Measurements from ENCODE around the gene NFASC. TPM values are rescaled to one million over a fixed set of nuclear protein-coding genes. Genes with fewer than 3 reads are reported as not detected.

The NFASC gene
- total RNA-seq, 1 experiment from 2014 or later = 1.6 TPM

DNA sequence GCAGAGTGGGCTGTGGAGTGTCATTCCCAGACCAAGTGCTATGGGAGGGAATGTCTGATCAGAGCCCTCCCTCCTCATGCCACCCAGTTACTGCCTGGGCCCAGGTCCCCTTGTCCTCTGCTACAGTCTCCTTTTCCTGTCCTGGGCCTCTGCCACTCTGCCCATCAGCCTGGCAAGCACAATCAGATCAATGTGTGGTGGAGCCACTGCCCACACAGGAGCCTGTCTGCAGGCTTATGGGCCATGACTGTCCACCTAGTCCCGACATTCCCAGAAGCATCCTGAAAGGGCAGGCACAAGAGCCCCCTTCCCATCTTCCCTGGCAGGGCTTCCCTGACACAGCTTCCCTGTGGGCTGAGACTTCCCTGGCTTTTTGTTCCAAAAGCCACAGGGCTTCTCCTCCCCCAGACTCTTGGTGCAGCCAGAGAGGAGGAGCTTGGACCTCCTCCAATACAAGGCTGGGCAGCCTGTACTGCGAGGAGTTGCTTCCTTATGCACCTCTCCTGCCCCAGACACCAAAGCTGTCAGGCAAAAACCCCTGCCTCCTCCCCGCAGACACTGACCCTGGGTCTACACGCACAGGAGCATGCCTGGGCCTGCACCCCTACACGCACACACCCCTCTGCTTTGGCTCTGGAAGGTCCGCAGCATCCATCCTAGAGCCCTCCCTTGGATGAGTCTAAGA is 143.2 kb downstream of the NFASC start:
- ATAC-seq (no peak; the same call in 1 of the 2 replicates), DNase-seq (peak; percentile 41)
- Histone ChIP-seq H3F3A (ENCODE audit: low read length, unreplicated experiment) (no peaks in the 10 kb centered on the region), H3K27me3 (ENCODE audit: low read length) (peaks cover 91% of the 10 kb centered on the region), H2AFZ (ENCODE audit: low read length) (no peak overlapping the region), H3K4me3 (ENCODE audit: low read length) (no peak overlapping the region), H3K27ac (ENCODE audit: low read length) (no peak overlapping the region), H4K20me1 (ENCODE audit: low read length) (no peaks in the 10 kb centered on the region), H3K4me1 (ENCODE audit: insufficient read depth, low read length) (no peaks in the 10 kb centered on the region), H3K9ac (ENCODE audit: low read length) (no peak overlapping the region), H3K4me2 (ENCODE audit: low read length) (no peak overlapping the region), H3K79me2 (ENCODE audit: low read length) (no peaks in the 10 kb centered on the region), H3K9me2 (replicated peaks; ENCODE audit: low read length) (no peaks in the 10 kb centered on the region), H3K36me3 (ENCODE audit: low read depth, low read length) (no peaks in the 10 kb centered on the region), H3K9me3 (ENCODE audit: low read length) (no peaks in the 10 kb centered on the region)
- intact Hi-C loops (cut with micrococcal nuclease) = no loop called here
- BruUV-seq (replicated peaks) = no TSS peak
- TF ChIP-seq, protein P1, sequence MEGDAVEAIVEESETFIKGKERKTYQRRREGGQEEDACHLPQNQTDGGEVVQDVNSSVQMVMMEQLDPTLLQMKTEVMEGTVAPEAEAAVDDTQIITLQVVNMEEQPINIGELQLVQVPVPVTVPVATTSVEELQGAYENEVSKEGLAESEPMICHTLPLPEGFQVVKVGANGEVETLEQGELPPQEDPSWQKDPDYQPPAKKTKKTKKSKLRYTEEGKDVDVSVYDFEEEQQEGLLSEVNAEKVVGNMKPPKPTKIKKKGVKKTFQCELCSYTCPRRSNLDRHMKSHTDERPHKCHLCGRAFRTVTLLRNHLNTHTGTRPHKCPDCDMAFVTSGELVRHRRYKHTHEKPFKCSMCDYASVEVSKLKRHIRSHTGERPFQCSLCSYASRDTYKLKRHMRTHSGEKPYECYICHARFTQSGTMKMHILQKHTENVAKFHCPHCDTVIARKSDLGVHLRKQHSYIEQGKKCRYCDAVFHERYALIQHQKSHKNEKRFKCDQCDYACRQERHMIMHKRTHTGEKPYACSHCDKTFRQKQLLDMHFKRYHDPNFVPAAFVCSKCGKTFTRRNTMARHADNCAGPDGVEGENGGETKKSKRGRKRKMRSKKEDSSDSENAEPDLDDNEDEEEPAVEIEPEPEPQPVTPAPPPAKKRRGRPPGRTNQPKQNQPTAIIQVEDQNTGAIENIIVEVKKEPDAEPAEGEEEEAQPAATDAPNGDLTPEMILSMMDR (conservative IDR thresholded peaks at IDR 0.05; ENCODE audit: low read depth, low read length) = no peak
- TF ChIP-seq EZH2phosphoT487 (IDR thresholded peaks at IDR 0.05; ENCODE audit: borderline replicate concordance, low read length) (no peak), EZH2 (IDR thresholded peaks at IDR 0.05; ENCODE audit: low read length, unreplicated experiment) (no peak)
- POLR2A ChIA-PET (ENCODE audit: unreplicated experiment) = no interaction called here
- CTCF ChIA-PET = interaction anchor here (0.6 to 1.3 kb wide), 3 partner anchors 24 to 48 kb away, joined by 3 to 4 read pairs (median 3); no protein-coding TSS in a partner anchor

DNA sequence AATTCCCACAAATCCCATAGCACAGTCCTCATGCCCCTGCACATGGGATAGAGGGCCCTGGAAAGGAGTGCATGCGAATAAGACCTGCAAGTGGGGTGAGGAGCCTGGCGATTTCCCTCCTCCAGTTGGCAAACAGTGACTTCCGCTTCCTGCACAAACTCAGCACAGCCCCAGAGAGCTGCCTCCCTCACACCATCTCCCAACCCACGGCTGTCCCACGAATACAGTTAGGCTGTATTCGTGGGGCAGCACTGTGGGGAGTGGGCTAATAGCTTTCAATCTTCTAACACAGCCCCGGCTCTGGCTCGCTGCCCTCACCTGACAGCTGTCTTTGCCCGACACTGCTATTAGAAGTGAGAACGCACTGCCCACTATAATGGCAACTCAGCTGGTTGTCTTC is 144.1 kb downstream of the NFASC start:
- no peak overlapping the region for H3K4me3 ChIP-seq (ENCODE audit: low read length)
- BruUV-seq (replicated peaks) = no TSS peak
- H3K4me2 ChIP-seq (ENCODE audit: low read length) = no peak overlapping the region
- no peaks in the 10 kb centered on the region for H4K20me1 ChIP-seq (ENCODE audit: low read length)
- no peaks in the 10 kb centered on the region for H3K36me3 ChIP-seq (ENCODE audit: low read depth, low read length)
- H3K27me3 ChIP-seq (ENCODE audit: low read length) = peaks cover 91% of the 10 kb centered on the region
- H3F3A ChIP-seq (ENCODE audit: low read length, unreplicated experiment) = no peaks in the 10 kb centered on the region
- H2AFZ ChIP-seq (ENCODE audit: low read length) = no peak overlapping the region
- TF ChIP-seq, protein P1 (conservative IDR thresholded peaks at IDR 0.05; ENCODE audit: low read depth, low read length) = no peak
- TF ChIP-seq EZH2 (IDR thresholded peaks at IDR 0.05; ENCODE audit: low read length, unreplicated experiment) (no peak), EZH2phosphoT487 (IDR thresholded peaks at IDR 0.05; ENCODE audit: borderline replicate concordance, low read length) (no peak)
- no peak overlapping the region for H3K27ac ChIP-seq (ENCODE audit: low read length)
- no peaks in the 10 kb centered on the region for H3K9me2 ChIP-seq (replicated peaks; ENCODE audit: low read length)
- CTCF ChIA-PET = interaction anchor here (0.6 to 1.0 kb wide), 2 partner anchors 25 to 47 kb away, joined by 3 to 4 read pairs; no protein-coding TSS in a partner anchor
- ATAC-seq = no peak
- H3K9me3 ChIP-seq (ENCODE audit: low read length) = no peaks in the 10 kb centered on the region
- H3K79me2 ChIP-seq (ENCODE audit: low read length) = no peaks in the 10 kb centered on the region
- no peak overlapping the region for H3K9ac ChIP-seq (ENCODE audit: low read length)
- intact Hi-C loops (cut with micrococcal nuclease) = no loop called here
- no peaks in the 10 kb centered on the region for H3K4me1 ChIP-seq (ENCODE audit: insufficient read depth, low read length)
- DNase-seq = no peak
- POLR2A ChIA-PET (ENCODE audit: unreplicated experiment) = no interaction called here

DNA sequence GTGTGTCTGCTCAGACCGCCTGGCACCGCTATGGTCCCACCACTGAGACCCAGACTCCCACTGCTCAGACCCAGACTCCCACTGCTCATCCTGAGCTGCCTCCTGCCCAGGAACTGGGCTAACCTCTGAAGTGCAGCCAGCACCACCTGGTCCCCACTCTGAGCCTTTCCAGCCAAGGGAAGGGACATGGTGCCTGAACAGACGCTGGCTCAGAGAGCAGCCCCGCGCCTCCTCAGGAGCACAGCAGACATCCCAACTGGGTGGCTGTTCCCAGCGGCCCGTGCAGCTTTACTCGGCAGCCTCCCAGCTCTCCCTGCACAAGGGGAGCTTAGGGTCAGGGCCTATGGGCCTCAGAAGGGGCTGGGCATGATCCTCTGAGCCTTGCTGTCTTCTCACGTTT is 144.6 kb downstream of the NFASC start:
- Histone ChIP-seq H3K27me3 (ENCODE audit: low read length) (peaks cover 91% of the 10 kb centered on the region), H3F3A (ENCODE audit: low read length, unreplicated experiment) (no peaks in the 10 kb centered on the region), H3K9me2 (replicated peaks; ENCODE audit: low read length) (no peaks in the 10 kb centered on the region), H3K36me3 (ENCODE audit: low read depth, low read length) (no peaks in the 10 kb centered on the region), H3K4me3 (ENCODE audit: low read length) (no peak overlapping the region), H3K9ac (ENCODE audit: low read length) (no peak overlapping the region), H4K20me1 (ENCODE audit: low read length) (no peaks in the 10 kb centered on the region), H2AFZ (ENCODE audit: low read length) (no peak overlapping the region), H3K9me3 (ENCODE audit: low read length) (no peaks in the 10 kb centered on the region), H3K4me2 (ENCODE audit: low read length) (no peak overlapping the region), H3K79me2 (ENCODE audit: low read length) (no peaks in the 10 kb centered on the region), H3K4me1 (ENCODE audit: insufficient read depth, low read length) (no peaks in the 10 kb centered on the region), H3K27ac (ENCODE audit: low read length) (no peak overlapping the region)
- no peak for ATAC-seq
- ChIA-PET CTCF (no interaction called here), POLR2A (ENCODE audit: unreplicated experiment) (no interaction called here)
- intact Hi-C loops (cut with micrococcal nuclease) = no loop called here
- no peak for DNase-seq
- TF ChIP-seq EZH2phosphoT487 (IDR thresholded peaks at IDR 0.05; ENCODE audit: borderline replicate concordance, low read length) (no peak), EZH2 (IDR thresholded peaks at IDR 0.05; ENCODE audit: low read length, unreplicated experiment) (no peak)
- TF ChIP-seq, protein P1 (conservative IDR thresholded peaks at IDR 0.05; ENCODE audit: low read depth, low read length) = no peak
- no TSS peak for BruUV-seq (replicated peaks)
